ENCODE results near the gene GDI1.
A peak's percentile ranks its signal among the peaks of the same experiment; 100 is the strongest.

GDI1 gene

DNA sequence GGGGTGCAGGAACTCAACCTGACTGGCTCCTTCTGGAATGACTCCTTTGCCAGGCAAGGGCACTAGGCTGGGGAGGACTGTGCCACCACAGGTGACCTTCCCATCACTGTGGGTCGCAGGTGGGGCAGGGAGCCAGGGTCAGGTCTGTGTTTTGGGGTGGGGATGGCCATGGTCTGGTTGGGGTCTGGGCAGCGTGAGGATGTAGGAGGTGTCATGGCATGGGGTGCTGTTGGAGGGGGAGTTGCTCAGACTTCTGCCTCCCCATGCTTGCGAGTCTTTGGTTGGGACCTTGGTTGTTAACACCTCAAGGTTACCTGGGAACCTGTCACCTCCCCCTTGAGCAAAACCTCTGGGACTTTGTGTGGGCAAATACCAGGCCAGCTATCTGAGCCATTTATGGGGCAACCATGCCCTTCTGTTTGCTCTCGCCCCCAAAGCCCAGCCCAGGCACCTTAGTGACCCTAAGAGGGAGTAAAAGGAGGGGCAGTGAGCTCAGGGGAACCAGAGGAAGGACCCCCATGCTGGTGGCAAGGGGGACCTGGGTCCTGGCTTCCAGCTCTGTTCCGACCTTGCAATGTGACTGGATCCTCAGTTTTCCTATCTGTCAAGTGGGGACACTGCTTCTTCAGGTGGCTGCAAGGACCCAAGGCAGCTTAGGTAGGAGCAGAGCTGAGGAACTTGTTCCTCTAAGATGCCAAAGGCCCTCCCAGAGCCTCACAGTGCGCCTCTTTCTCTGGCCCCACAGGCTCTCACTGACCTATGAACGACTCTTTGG, 2.4 kb upstream of the GDI1 start:
- no peak overlapping the region for H3K4me3 ChIP-seq (ENCODE audit: low read length)
- DNase-seq (ENCODE audit: low read depth, low spot score): no peak

DNA sequence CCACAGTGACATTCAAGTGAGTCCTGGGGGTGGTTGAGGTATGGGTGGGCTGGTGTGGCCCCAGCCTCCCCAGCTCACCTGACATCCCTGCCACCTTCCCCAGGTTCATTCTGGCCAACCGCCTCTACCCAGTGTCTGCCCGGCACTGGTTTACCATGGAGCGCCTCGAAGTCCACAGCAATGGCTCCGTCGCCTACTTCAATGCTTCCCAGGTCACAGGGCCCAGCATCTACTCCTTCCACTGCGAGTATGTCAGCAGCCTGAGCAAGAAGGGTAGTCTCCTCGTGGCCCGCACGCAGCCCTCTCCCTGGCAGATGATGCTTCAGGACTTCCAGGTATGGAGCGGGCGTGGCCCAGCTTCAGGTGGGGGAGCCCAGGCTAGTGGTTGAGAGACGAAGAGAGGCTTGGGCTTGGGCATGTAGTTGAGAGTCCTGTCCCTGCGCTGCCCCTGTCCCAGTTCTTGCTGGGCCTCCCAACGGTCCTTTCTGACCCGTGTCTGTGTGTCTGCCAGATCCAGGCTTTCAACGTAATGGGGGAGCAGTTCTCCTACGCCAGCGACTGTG, 1.7 kb upstream of the GDI1 start:
- DNase-seq (ENCODE audit: low read depth, low spot score): no peak
- H3K4me3 ChIP-seq (ENCODE audit: low read length): no peak overlapping the region

DNA sequence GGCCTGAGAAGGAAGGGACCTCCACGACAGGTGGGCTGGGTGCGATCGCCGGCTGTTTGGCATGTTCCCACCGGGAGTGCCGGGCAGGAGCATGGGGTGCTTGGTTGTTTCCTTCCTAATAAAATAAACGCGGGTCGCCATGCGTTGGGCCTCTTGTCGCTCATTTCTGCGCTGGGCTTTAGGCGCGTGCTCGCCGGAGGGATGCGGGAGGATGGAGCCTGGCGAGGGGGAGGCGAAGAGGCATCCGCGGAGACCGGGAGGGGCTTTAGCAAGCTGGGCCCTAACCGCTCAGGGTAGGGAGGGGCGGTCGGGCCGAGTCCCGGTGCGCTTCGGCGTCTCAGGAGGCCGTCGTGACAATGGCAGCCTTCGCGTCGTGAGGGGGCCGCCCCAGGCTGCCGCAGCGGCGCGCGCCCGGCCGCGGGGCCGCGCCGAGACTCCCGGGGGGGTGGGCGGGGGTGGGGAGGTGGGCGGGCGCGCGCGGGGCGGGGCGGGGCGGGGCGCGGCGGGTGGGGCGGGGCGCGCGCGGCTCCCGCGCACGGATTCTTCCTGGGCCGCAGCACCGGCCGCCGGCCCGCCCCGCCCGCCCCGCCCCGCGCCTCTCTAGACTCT, 476 bp upstream of the GDI1 start:
- peak overlapping the region; percentile 20 for H3K4me3 ChIP-seq (ENCODE audit: low read length)
- no peak for DNase-seq (ENCODE audit: low read depth, low spot score)

DNA sequence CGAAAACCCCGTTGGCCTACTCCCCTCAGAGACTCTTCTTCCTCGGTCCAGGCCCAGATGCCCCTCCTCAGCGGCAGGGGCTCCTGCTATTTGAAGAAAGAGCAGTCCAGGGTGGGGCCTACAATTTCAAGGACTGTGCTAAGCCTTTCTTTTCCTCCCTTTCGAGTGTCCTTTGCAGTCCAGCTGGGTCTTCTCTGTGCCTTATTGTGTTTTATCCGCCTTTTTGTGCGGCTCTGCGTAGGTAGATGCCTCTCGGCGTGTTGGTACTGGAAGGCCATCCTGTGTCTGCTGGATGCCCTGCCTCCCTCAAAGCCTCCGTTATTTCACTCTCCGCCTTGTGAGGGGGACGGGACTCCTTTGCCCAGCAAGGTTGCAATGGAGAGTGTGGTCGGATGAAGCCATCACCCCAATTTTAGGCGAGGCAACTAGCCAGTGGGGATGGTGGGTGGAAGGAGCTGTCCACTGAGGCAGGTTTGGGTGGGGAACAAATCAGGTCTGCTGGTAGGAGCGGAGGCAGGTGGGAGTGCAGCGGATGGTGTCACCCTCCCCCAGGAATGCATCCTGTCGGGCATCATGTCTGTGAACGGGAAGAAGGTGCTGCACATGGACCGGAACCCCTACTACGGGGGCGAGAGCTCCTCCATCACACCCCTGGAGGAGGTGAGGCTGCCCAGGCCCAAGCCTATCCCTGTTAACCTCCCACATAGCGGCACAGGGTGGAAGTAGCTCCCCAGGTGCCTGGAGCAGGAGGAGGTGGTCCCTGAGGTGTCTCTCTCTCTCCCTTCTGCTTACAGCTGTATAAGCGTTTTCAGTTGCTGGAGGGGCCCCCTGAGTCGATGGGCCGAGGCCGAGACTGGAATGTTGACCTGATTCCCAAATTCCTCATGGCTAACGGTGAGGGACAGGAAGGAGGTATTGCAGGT, 1.3 kb downstream of the GDI1 start:
- no peak for DNase-seq (ENCODE audit: low read depth, low spot score)
- peak overlapping the region; percentile 59 for H3K4me3 ChIP-seq (ENCODE audit: low read length)

DNA sequence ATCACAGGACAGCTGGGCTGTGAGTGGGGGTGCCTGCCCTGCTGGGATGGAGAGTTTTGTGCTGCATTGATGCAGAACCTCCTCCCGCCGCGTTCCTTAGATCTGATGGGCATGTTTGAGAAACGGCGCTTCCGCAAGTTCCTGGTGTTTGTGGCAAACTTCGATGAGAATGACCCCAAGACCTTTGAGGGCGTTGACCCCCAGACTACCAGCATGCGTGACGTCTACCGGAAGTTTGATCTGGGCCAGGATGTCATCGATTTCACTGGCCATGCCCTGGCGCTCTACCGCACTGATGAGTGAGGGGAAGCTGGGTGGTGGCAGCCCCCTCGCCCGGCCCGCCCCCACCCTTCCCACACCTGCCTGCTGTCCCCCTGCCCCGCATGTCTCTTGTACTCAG, 2.9 kb downstream of the GDI1 start:
- DNase-seq (ENCODE audit: low read depth, low spot score): no peak

DNA sequence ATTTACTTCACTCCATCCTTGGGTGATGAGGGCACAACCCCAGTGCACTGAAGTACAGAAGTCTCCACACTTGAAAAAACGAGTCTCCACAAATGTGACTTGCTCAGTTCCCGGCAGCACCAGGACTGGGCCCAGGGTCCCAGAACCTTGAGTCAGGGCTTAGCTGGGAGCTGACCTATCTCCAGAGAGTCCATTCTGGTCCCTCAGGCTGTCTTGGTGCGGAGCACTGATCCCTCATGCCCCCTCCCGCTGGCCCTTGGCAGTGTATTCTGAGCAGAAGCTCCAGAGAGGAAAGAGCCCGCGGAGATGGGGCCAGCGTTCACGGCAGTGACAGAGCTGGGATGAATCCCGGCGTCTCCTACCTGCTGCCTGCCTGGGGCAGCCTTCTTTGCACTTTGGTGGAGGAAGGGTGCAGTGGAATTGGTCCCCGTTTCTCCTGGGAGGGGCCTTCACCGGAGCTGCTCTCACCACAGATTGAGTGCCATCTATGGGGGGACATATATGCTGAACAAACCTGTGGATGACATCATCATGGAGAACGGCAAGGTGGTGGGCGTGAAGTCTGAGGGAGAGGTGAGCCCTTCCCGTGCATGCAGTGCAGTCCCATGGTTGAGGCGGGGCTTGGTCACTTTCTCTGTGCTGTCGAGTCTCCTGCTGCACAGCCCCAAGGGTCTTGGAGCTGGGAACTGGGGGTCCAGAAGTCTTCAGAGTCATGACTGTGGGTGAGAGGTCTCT, 3.8 kb downstream of the GDI1 start:
- H3K4me3 ChIP-seq (ENCODE audit: low read length): no peak overlapping the region
- no peak for DNase-seq (ENCODE audit: low read depth, low spot score)

More for the DNA sequence above, 2.9 kb downstream of the GDI1 start:
- H3K4me3 ChIP-seq (ENCODE audit: low read length): no peak overlapping the region

DNA sequence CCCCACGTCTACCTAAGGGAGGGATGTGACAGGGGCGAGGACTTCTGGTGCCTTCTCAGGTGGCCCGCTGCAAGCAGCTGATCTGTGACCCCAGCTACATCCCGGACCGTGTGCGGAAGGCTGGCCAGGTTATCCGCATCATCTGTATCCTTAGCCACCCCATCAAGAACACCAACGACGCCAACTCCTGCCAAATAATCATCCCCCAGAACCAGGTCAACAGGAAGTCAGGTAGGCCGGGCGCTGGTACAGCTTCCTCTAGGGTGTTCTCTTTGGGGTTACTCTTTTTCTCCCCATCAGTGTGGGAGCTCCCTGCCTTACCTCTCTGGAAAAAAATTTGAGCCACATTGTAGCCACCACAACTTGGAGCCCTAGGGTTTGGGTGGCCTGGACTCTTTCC, 4.6 kb downstream of the GDI1 start:
- no peak for DNase-seq (ENCODE audit: low read depth, low spot score)
- no peak overlapping the region for H3K4me3 ChIP-seq (ENCODE audit: low read length)

DNA sequence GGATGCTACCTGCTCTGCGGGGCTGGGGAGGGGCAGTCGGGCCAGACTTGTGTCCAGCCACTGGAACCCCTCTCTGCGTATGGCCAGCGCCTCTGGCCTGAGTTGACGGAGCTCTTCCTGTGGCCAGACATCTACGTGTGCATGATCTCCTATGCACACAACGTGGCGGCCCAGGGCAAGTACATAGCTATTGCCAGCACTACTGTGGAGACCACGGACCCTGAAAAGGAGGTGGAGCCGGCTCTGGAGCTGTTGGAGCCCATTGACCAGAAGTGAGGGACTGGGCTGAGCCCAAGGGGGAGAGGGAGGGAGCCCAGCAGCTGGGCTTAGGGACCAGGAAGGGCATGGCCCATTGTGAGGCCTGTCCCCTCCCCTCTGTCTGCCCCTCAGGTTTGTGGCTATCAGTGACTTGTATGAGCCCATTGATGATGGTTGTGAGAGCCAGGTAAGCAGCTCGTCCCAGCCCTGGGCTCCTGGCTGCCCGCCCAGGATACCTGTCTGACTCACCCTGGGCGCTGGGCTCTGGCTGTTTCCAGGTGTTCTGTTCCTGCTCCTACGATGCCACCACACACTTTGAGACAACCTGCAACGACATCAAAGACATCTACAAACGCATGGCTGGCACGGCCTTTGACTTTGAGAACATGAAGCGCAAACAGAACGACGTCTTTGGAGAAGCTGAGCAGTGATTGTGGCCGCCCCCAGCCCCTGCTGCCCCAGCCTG, 5.2 kb downstream of the GDI1 start:
- no peak overlapping the region for H3K4me3 ChIP-seq (ENCODE audit: low read length)
- no peak for DNase-seq (ENCODE audit: low read depth, low spot score)

DNA sequence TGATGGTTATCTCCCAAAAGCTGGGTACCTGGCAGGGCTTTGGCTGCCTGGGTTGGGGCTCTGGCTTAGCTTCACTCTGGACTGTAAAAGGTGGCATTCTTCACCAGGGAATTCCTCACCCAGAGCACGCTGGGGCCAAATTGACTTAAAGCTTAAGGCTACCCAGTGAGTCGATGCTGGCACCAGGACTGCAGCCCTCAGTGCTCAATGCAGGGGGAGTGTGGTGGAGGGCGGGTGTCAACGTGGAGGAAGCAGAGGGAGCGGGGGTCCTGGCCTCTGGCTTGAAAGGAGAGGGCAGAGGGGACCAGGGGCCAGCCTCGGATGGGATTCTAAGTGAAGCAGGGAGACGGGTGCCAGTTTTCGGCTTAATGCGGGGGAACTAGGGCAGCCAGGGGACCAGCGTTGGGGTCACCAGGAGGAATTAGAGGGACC, 6.5 kb downstream of the GDI1 start:
- DNase-seq (ENCODE audit: low read depth, low spot score): no peak
- H3K4me3 ChIP-seq (ENCODE audit: low read length): peak overlapping the region; percentile 42

DNA sequence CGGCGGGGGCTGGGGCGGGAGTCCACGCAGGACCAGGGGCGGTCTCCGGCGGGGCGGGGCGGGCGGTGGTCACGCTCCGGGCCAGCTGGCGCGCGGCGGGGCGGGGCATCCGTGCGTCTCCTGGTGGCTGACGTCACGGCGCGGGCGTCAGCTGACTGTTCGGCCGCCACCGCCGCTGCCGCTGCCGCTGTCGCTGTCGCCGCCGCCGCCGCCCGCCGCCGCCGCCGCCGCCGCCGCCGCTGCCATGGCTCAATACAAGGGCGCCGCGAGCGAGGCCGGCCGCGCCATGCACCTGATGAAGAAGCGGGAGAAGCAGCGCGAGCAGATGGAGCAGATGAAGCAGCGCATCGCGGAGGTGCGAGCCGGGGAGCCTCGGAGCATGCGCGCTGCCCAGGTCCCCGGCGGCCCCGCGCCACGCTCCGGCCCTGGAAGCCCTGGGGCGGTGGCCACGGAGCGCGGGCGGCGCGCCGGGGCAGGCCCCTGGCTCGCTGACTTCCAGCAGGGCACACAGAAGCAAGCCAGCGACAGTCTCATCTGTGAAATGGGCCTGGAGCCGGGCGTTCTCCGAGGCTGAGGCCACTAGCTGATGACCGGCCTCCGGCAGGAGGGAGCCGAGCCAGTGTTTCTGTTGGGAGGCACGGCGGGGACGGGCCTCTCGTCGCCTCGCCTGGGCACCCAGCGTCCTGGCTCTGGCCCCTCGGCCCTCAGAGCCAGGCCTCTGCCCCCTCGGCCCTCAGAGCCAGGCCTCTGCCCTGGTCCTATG, 7.2 kb downstream of the GDI1 start, which contains the start of gene FAM50A:
FAM50A (plus strand) TSS at position 150 of the 763 bp plus-strand sequence; CDS start at position 245, 95 bp downstream.
- H3K4me3 ChIP-seq (ENCODE audit: low read length): peak within 1 kb of the TSS; percentile 54
- peak; percentile 4 for DNase-seq (ENCODE audit: low read depth, low spot score)

DNA sequence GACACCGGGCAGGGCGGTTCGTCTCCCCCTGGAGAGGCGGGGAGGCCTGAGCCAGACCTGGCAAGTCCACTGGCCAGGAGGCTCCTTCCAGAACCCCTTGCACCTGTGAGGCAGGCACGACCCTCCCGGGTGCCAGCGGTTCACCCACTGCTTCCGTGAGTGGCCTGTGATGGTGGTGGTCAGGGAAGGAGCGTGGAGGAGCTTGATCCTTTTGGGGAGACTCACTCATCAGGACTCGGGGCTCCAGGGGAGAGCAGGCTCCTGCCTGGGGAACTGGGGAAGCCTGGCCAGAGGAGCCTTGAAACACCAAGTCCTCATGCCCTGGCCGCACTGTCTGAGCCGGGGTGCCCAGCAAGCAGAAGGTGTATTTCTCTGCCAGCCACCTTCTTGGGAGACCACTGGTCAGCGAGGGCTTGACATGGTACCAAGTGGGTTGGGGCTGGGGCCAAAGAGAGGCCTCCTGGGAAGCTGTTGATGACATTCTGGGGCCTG, 7.8 kb downstream of the GDI1 start:
- peak overlapping the region; percentile 54 for H3K4me3 ChIP-seq (ENCODE audit: low read length)
- no peak for DNase-seq (ENCODE audit: low read depth, low spot score)

DNA sequence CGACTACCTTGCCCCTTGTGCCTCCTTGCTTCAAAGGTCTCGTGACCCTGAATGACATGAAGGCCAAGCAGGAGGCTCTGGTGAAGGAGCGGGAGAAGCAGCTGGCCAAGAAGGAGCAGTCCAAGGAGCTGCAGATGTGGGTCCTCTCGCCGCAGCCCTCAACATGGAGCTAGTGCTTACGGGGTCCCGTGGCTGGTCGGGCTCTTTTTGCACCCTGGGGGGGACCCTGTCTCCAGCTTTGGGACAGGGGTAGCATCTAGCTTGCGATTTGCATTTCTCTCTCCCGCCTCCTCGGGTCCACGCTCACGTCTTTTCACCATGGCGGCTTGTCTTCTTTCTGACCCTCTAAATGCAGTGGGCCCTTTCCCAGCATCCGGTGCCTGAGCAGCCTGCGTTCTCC, 8.8 kb downstream of the GDI1 start:
- H3K4me3 ChIP-seq (ENCODE audit: low read length): no peak overlapping the region
- DNase-seq (ENCODE audit: low read depth, low spot score): no peak

DNA sequence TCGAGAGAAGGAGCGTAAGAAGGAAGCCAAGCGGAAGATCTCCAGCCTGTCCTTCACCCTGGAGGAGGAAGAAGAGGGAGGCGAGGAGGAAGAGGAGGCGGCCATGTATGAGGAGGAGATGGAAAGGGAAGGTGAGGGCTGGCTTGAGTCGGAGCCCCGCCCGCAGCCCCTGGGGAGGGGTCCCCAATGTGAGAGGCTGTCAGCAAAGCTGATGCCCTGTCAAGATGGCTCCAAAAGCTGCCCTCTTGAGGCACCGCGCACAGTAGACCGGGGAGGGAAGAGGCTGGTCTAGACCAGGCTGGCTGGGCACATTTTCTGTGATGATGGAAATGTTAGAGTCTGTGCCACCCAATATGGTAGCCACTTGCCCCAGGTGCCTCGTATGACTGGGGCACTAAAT, 9.5 kb downstream of the GDI1 start:
- no peak overlapping the region for H3K4me3 ChIP-seq (ENCODE audit: low read length)
- no peak for DNase-seq (ENCODE audit: low read depth, low spot score)

DNA sequence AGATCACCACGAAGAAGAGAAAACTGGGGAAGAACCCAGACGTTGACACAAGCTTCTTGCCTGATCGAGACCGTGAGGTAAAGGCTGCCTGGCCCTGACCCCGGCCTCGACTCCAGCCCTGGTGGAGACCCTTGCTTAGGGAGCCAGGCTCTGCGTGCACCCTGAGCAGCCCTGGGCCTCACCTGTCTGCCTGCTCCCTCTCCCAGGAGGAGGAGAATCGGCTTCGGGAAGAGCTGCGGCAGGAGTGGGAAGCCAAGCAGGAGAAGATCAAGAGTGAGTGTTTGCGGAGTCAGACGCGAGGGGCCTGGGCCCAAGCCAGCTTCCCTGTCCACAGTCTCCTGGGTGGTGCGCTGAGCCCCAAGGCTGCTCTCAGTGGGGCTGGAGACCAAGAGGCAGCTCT, 11.5 kb downstream of the GDI1 start:
- no peak overlapping the region for H3K4me3 ChIP-seq (ENCODE audit: low read length)
- DNase-seq (ENCODE audit: low read depth, low spot score): no peak

DNA sequence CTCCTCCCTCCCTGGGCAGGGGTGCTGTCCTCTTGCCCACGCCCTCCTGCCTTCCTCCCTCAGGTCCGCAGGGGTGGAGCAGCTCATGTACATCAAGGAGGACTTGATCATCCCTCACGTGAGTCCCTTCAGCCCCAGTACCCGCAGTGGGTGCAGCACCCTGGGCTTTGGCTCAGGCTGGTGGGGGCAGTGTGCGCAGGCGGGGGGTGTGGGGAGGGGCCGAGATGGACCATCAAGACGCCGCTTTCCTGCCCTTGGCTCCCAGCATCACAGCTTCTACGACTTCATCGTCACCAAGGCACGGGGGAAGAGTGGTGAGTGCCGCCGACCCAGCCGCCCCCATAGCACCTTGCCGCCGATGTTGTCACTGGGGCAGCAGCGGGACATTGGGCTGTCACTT, 12.7 kb downstream of the GDI1 start:
- no peak overlapping the region for H3K4me3 ChIP-seq (ENCODE audit: low read length)
- DNase-seq (ENCODE audit: low read depth, low spot score): no peak

DNA sequence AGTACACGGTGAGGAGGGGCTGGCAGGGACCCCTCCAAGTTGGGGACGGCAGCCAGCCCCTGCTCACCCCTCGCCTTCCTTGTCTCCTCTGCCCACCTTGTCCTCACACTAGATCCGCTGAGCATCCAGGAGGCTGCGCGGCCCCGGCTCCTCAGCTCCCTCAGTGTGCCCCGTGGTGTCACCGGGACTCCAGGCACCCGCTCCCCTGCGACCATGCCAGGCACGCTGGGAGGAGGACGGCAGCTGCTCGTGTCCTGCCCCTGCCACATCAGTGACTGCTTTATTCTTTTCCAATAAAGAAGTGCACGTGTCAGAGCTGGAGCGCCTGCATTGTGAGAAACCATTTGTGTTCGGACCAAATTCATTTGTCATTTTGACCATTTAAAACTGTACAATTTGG, 13.4 kb downstream of the GDI1 start:
- DNase-seq (ENCODE audit: low read depth, low spot score): no peak
- H3K4me3 ChIP-seq (ENCODE audit: low read length): no peak overlapping the region

DNA sequence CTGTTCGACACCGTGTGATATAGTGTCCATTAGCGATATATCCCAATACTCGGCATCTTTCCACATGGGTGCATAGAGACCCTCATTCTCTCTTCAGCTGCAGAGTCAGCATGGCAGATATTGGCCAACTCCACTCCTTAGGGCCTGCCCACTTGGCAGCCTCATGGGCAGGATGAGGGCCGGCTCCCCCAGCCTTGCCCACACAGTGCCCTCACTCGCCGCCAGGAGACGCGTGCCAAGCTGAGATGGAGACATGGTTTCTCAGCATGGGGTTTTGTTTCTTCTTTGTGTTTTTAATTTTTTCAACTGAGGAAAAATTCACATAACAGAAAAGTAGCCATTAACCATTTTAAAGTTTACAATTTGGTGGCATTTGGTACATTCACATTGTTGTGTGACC, 15.9 kb downstream of the GDI1 start:
- DNase-seq (ENCODE audit: low read depth, low spot score): no peak
- no peak overlapping the region for H3K4me3 ChIP-seq (ENCODE audit: low read length)
